Urinary bladder (tissue), 4 donors: Measurements from ENCODE around the gene KLHDC7A. TPM values are rescaled to one million over a fixed set of nuclear protein-coding genes. Genes with fewer than 3 reads are reported as not detected.

ENCODE experiments used
- DNase-seq: peaks from one replicate; pipeline ENCODE4 v3.0.0-alpha.2; 2015; ENCODE audit errors: extremely low spot score
- H3K27ac ChIP-seq: one replicate; pipeline ENCODE4 v1.5.1; 2013; ENCODE audit warnings: low read depth, mild to moderate bottlenecking, moderate library complexity
- H3K36me3 ChIP-seq: one replicate; pipeline ENCODE4 v1.6.1; 2013; ENCODE audit warnings: mild to moderate bottlenecking, moderate library complexity; ENCODE audit not compliant: insufficient read depth
- H3K4me1 ChIP-seq: one replicate; pipeline ENCODE4 v1.6.1; 2013; ENCODE audit warnings: mild to moderate bottlenecking, moderate library complexity; ENCODE audit not compliant: insufficient read depth
- H3K4me3 ChIP-seq: one replicate; pipeline ENCODE4 v1.5.1; 2013; ENCODE audit warnings: low read depth, low read length
- WGBS: extraction: QIAGEN DNeasy Blood & Tissue Kit; methylation state at CpG from one replicate; pipeline ENCODE4 v1.1.7; 2013; 5-methylcytosine and 5-hydroxymethylcytosine counted together
- polyA plus RNA-seq: library from polyadenylated mRNA; stranded (reverse); fragments of 200-250 nt; gene quantifications from one replicate; pipeline ENCODE4 v1.2.3, GENCODE V29; 2013
- total RNA-seq: library from RNA; depleted of rRNA; stranded (reverse); fragments of >200 nt; gene quantifications from one replicate; pipeline ENCODE4 v1.2.3, GENCODE V29; 2014
- donor health status: healthy with polysubstance abuse.
- donor health status: healthy.

The KLHDC7A gene
- total and polyA plus RNA-seq, 2 donors = 0.98 to 3.3 TPM

GRCh38 chr1:18481921-18482701 lies 1.4 kb downstream of the KLHDC7A start:
- 83% methylated on average over 49 of the region's 49 CpGs for WGBS
- H3K27ac ChIP-seq = no peak overlapping the region
- DNase-seq = no peak
- no peaks in the 10 kb centered on the region for H3K36me3 ChIP-seq
- no peak overlapping the region for H3K4me3 ChIP-seq
- H3K4me1 ChIP-seq = no peaks in the 10 kb centered on the region

DNA sequence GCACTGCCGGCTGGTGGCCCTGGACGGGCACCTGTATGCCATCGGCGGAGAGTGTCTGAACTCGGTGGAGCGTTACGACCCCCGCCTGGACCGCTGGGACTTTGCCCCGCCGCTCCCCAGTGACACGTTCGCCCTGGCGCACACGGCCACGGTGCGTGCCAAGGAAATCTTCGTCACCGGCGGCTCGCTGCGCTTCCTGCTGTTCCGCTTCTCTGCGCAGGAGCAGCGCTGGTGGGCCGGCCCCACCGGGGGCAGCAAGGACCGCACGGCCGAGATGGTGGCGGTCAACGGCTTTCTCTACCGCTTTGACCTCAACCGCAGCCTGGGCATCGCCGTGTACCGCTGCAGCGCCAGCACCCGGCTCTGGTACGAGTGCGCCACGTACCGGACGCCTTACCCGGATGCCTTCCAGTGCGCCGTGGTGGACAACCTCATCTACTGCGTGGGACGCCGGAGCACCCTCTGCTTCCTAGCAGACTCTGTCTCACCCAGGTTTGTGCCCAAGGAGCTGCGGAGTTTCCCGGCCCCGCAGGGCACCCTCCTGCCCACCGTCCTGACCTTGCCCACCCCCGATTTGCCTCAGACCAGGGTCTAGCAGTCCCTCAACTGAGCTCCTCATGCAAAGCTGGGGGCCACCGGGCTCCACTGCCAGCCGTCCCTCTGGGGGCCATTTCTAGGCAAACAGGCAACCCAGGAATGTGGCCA lies 2.1 kb downstream of the KLHDC7A start:
- no peaks in the 10 kb centered on the region for H3K4me1 ChIP-seq
- H3K27ac ChIP-seq = no peak overlapping the region
- DNase-seq = no peak
- WGBS = 94% methylated on average over 57 of the region's 57 CpGs
- H3K36me3 ChIP-seq = no peaks in the 10 kb centered on the region
- H3K4me3 ChIP-seq = no peak overlapping the region

DNA sequence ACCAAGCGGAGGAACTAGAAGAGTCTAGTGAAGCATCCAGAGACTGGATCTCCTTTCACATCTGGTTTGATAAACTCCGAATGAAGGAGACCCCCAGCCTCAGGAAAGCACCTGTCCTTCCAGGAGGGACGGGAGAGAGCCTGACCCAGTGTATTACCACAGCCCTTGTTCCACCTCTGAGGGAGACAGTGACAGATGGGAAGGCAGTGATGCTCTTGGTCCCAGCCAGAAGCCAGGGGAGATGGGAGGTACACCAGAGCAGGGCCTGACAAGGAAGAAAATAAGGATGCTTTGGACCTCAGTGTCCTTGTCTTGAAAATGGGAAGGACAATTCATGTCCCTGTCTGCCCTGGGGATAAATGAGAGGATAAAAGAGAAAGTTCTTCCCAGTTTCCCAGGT lies 3.5 kb downstream of the KLHDC7A start:
- Histone ChIP-seq H3K27ac (no peak overlapping the region), H3K4me3 (no peak overlapping the region), H3K36me3 (no peaks in the 10 kb centered on the region), H3K4me1 (no peaks in the 10 kb centered on the region)
- no peak for DNase-seq
- 92% methylated on average over 3 of the region's 3 CpGs for WGBS

- no peak overlapping the region for H3K27ac ChIP-seq
- no peaks in the 10 kb centered on the region for H3K4me1 ChIP-seq
- WGBS = 86% methylated on average over 2 of the region's 2 CpGs
- no peak for DNase-seq
- no peaks in the 10 kb centered on the region for H3K36me3 ChIP-seq
- no peak overlapping the region for H3K4me3 ChIP-seq
These were observed 4.0 kb downstream of the KLHDC7A start for GRCh38 chr1:18484721-18485120.

DNA sequence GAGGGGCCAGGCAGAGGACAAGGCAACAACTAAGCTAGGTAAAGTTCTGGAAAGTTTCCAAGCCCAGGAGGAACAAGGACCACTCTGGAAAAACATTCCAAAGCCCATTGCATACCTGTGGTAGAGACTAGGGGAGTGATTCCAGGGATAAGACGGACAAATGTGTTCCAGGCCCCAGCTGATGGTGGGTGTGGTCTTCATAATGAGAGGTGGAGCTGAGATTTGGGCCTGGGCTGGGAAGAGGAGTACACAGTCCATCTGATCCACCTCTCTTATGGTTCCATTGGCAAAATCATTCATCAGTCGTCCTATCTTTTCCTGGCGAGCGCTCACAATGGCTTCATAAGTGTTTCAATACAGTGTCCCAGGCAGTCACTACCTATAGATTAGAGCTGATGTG lies 4.5 kb downstream of the KLHDC7A start:
- no peaks in the 10 kb centered on the region for H3K4me1 ChIP-seq
- no peaks in the 10 kb centered on the region for H3K36me3 ChIP-seq
- H3K4me3 ChIP-seq = no peak overlapping the region
- no peak overlapping the region for H3K27ac ChIP-seq
- 91% methylated on average over 4 of the region's 4 CpGs for WGBS
- DNase-seq = no peak

DNA sequence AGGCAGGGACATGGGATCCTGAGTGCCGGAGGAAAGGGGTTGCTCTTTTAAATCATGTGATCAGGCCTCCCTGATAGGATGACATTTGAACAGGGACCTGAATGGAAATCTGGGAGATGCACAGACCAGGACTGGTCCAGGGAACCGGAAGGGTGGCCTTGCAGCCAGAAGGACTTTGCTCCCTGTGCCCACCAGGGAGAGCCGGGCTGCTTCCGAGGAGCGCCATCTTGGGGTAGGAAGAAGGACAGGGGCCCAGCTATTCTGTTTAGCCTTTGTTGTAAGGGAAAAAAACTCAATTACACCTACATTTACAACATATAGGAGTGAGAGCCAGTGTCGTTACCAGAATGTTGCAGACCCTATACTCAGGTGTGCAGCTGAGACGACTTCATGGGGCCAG lies 5.5 kb downstream of the KLHDC7A start:
- no peak overlapping the region for H3K27ac ChIP-seq
- no peaks in the 10 kb centered on the region for H3K36me3 ChIP-seq
- no peak overlapping the region for H3K4me3 ChIP-seq
- 44% methylated on average over 7 of the region's 7 CpGs for WGBS
- H3K4me1 ChIP-seq = no peaks in the 10 kb centered on the region
- DNase-seq = no peak

GRCh38 chr1:18489417-18490143 lies 8.8 kb downstream of the KLHDC7A start:
- Histone ChIP-seq H3K4me3 (no peak overlapping the region), H3K4me1 (no peaks in the 10 kb centered on the region), H3K27ac (no peak overlapping the region), H3K36me3 (no peaks in the 10 kb centered on the region)
- no peak for DNase-seq
- 93% methylated on average over 2 of the region's 2 CpGs for WGBS

DNA sequence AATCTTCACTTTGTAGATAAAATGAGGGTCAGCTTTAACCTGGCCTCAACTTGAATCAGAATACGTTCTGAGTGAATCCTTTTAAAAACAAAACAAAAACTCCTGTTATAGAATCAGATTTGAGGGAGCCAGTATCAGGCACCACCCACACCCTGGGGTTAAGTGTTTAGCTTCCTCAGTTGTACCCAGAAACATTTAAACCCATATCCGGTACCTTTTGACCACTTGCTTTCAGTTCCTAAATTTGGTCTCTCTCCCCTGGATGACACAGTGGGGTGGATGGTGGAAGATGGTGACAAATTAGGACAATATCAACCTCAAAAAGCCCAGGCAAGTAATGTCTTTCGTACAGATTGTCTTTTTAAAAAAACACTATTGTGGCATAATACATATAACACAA lies 10.4 kb downstream of the KLHDC7A start:
- WGBS = 55% methylated on average over 3 of the region's 3 CpGs
- Histone ChIP-seq H3K4me1 (no peaks in the 10 kb centered on the region), H3K36me3 (no peaks in the 10 kb centered on the region), H3K4me3 (no peak overlapping the region), H3K27ac (no peak overlapping the region)
- no peak for DNase-seq

DNA sequence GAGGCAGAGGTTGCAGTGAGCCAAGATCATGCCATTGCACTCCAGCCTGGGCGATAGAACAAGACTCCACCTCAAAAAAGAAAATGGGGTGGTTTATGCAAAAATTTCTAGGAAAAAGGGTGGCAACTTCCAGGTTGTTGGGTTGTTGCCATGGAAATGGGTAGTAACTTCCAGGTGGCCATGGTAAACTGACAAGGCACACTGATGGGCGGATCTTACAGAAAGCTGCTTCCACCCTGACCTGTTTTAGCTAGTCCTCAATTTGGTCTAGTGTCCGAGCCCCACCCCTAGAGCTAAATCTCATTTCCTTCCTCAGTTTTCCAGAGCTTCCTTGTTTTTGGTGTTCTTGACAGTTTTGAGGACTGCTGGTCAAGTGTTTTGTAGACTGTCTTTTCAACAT lies 13.6 kb downstream of the KLHDC7A start:
- no peak overlapping the region for H3K4me3 ChIP-seq
- no peaks in the 10 kb centered on the region for H3K36me3 ChIP-seq
- WGBS = 78% methylated on average over 3 of the region's 3 CpGs
- H3K27ac ChIP-seq = no peak overlapping the region
- H3K4me1 ChIP-seq = no peaks in the 10 kb centered on the region
- no peak for DNase-seq

- H3K27ac ChIP-seq = no peak overlapping the region
- DNase-seq = no peak
- 83% methylated on average over 5 of the region's 5 CpGs for WGBS
These were observed 14.9 kb downstream of the KLHDC7A start for GRCh38 chr1:18495635-18496034.

GRCh38 chr1:18496056-18496455 lies 15.3 kb downstream of the KLHDC7A start:
- no peak overlapping the region for H3K27ac ChIP-seq
- no peaks in the 10 kb centered on the region for H3K36me3 ChIP-seq
- no peaks in the 10 kb centered on the region for H3K4me1 ChIP-seq
- WGBS = 70% methylated on average over 1 of the region's 1 CpG
- DNase-seq = no peak
- no peak overlapping the region for H3K4me3 ChIP-seq

More at GRCh38 chr1:18495635-18496034, 14.9 kb downstream of the KLHDC7A start:
- Histone ChIP-seq H3K36me3 (no peaks in the 10 kb centered on the region), H3K4me1 (no peaks in the 10 kb centered on the region), H3K4me3 (no peak overlapping the region)

DNA sequence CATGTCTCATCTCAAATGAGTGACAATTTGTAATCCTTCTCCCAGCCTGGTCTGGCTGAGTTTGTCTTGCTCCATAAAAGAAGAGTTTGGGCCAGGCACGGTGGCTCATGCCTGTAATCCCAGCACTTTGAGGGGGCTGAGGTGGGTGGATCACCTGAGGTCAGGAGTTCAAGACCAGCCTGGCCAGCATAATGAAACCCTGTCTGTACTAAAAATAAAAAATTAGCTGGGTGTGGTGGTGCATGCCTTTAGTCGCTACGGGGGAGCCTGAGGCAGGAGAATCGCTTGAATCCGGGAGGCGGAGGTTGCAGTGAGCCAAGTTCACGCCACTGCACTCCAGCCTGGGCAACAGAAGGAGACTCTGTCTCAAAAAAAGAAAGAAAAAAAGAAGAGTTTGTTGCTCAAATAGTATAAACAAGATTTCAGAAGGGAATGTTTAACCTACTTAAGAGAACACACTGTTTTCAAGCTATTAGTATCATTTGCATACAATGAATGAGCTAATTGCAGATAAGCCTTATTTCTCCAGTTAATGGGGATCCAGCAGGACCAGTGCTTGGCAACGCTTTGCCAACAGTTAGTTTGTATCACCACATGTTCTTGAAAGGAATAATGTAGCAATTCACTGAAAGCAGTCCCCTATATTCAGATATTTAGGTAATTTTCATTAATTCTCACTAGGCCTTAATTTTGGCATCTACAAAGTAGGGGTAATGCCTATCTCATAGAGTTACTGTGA lies 15.9 kb downstream of the KLHDC7A start:
- no peak for DNase-seq
- H3K4me3 ChIP-seq = no peak overlapping the region
- 80% methylated on average over 8 of the region's 8 CpGs for WGBS
- no peaks in the 10 kb centered on the region for H3K36me3 ChIP-seq
- H3K27ac ChIP-seq = no peak overlapping the region
- no peaks in the 10 kb centered on the region for H3K4me1 ChIP-seq

GRCh38 chr1:18501833-18502232 lies 21.1 kb downstream of the KLHDC7A start:
- WGBS = 83% methylated on average over 4 of the region's 4 CpGs
- no peak for DNase-seq
- Histone ChIP-seq H3K27ac (no peak overlapping the region), H3K4me3 (no peak overlapping the region), H3K36me3 (no peaks in the 10 kb centered on the region), H3K4me1 (no peaks in the 10 kb centered on the region)
